Caki2 (cell line): ENCODE results near the gene DNAJA3. TPM values are rescaled to one million over a fixed set of nuclear protein-coding genes. Genes with fewer than 3 reads are reported as not detected.

Source experiments
- DNase-seq: peaks from one replicate; pipeline ENCODE4 v3.0.0-alpha.2; 2015; ENCODE audit warnings: low read depth
- in situ Hi-C: cut with HindIII; loops from 2 replicates; pipeline ENCODE4 v1.10.0; 2016; ENCODE audit warnings: low sequenced_read_pairs, low pct_unique_long_range_greater_than_20kb, mixed read lengths
- total RNA-seq: library from RNA; depleted of rRNA; stranded (reverse); fragments of >200 nt; shearing (Covaris generic); gene quantifications from 2 replicates; pipeline ENCODE4 v1.2.3, GENCODE V29; 2014; ENCODE audit warnings: low replicate concordance

DNAJA3 gene
- total RNA-seq, 1 experiment from 2014 or later, result 106 TPM

- DNase-seq, result no peak
- in situ Hi-C loops, result no loop called here
These were observed 30.3 kb downstream of the DNAJA3 start for GRCh38 chr16:4455951-4456350.

- DNase-seq, result no peak
- in situ Hi-C loops, result loop anchor here (5.0 kb wide), 1 partner anchor 41 kb away; no protein-coding TSS in a partner anchor
These were observed 35.2 kb downstream of the DNAJA3 start for GRCh38 chr16:4460936-4461249.

GRCh38 chr16:4461250-4462085 is 35.8 kb downstream of the DNAJA3 start:
- DNase-seq, result no peak
- in situ Hi-C loops, result loop anchor here (5.0 kb wide), 1 partner anchor 41 kb away; no protein-coding TSS in a partner anchor

- DNase-seq, result no peak
- in situ Hi-C loops, result loop anchor here (5.0 kb wide), 1 partner anchor 39 kb away; no protein-coding TSS in a partner anchor
These were observed 38.0 kb downstream of the DNAJA3 start for GRCh38 chr16:4463522-4464163.

GRCh38 chr16:4465977-4466779 is 40.5 kb downstream of the DNAJA3 start:
- no peak for DNase-seq
- in situ Hi-C loops, result no loop called here

- DNase-seq, result no peak
- in situ Hi-C loops, result no loop called here
These were observed 42.2 kb downstream of the DNAJA3 start for GRCh38 chr16:4467916-4468315.

GRCh38 chr16:4468972-4469371 is 43.3 kb downstream of the DNAJA3 start:
- no peak for DNase-seq
- in situ Hi-C loops, result no loop called here

- DNase-seq, result no peak
- in situ Hi-C loops, result no loop called here
These were observed 46.2 kb downstream of the DNAJA3 start for GRCh38 chr16:4471869-4472268.

- in situ Hi-C loops, result no loop called here
- DNase-seq, result no peak
These were observed 47.2 kb downstream of the DNAJA3 start for GRCh38 chr16:4472880-4473279.

GRCh38 chr16:4474192-4474961 is 48.7 kb downstream of the DNAJA3 start, which contains the start of gene NMRAL1:
Gene NMRAL1, minus strand, starts transcription at chr16:4474625. Its CDS starts 493 bp downstream, at chr16:4474132.
- peak; percentile 96 for DNase-seq
- in situ Hi-C loops, result no loop called here

GRCh38 chr16:4475880-4476788 is 50.5 kb downstream of the DNAJA3 start, which contains the start of gene HMOX2:
Gene HMOX2, plus strand, starts transcription at chr16:4476398. Its CDS starts 29,127 bp downstream, at chr16:4505525.
- peak; percentile 99 for DNase-seq
- in situ Hi-C loops, result no loop called here

GRCh38 chr16:4477966-4478365 is 52.3 kb downstream of the DNAJA3 start:
- in situ Hi-C loops, result no loop called here

GRCh38 chr16:4481526-4481925 is 55.9 kb downstream of the DNAJA3 start:
- no peak for DNase-seq
- in situ Hi-C loops, result no loop called here

More at GRCh38 chr16:4477966-4478365, 52.3 kb downstream of the DNAJA3 start:
- DNase-seq, result peak; percentile 61

- in situ Hi-C loops, result no loop called here
- no peak for DNase-seq
These were observed 56.3 kb downstream of the DNAJA3 start for GRCh38 chr16:4481963-4482362.

- no peak for DNase-seq
- in situ Hi-C loops, result no loop called here
These were observed 60.6 kb downstream of the DNAJA3 start for GRCh38 chr16:4486126-4486893.

GRCh38 chr16:4487955-4488498 is 62.4 kb downstream of the DNAJA3 start:
- DNase-seq, result peak; percentile 65
- in situ Hi-C loops, result no loop called here
